H1 (cell line): ENCODE results near the gene APOC1. TPM values are rescaled to one million over a fixed set of nuclear protein-coding genes. Genes with fewer than 3 reads are reported as not detected.
"Not testable (repeated sequence)": the region's sequence is repeated elsewhere in the genome, so short reads cannot be mapped to it uniquely, and the experiment has no call there.

ENCODE experiments used
- CTCF ChIA-PET: fragments of 300-600 bp; sonication (Branson Sonifier 250); formaldehyde crosslinking; loops from one replicate; lab custom pipeline; 2021; ENCODE audit not compliant: partially characterized antibody; lab: Charles Lee
- POLR2A ChIA-PET: fragments of 300-600 bp; sonication (Branson Sonifier 250); formaldehyde crosslinking; loops from one replicate; lab custom pipeline; 2021; ENCODE audit warnings: inconsistent platforms; ENCODE audit not compliant: partially characterized antibody; lab: Charles Lee
- DNase-seq, 2 experiments: peaks; one replicate each; pipeline versions ENCODE4 v3.0.0 to v3.0.0-alpha.2; 2010 to 2022; ENCODE audit warnings: low spot score in 2 of 2, low read depth in 1 of 2, mixed read lengths in 1 of 2
- FAIRE-seq: peaks from 2 replicates; lab custom pipeline; 2011; peaks lifted over from hg19 to GRCh38; lab: Jason Lieb, UNC
- H2AFZ ChIP-seq: 2 replicates; pipeline ENCODE4 v1.8.1; 2012; ENCODE audit warnings: low read length, inconsistent platforms
- H2AK5ac ChIP-seq: 2 replicates; pipeline ENCODE4 v1.6.1; 2013; ENCODE audit warnings: low read depth, low read length
- H2BK120ac ChIP-seq: replicated peaks from 2 replicates; pipeline ENCODE3; 2013; ENCODE audit warnings: low read depth, low read length, inconsistent platforms
- H2BK12ac ChIP-seq: 2 replicates; pipeline ENCODE4 v1.6.1; 2013; ENCODE audit warnings: low read depth, low read length
- H2BK15ac ChIP-seq: 2 replicates; pipeline ENCODE4 v1.6.1; 2013; ENCODE audit warnings: low read length
- H2BK20ac ChIP-seq: 2 replicates; pipeline ENCODE4 v1.6.1; 2013; ENCODE audit warnings: low read length
- H2BK5ac ChIP-seq: 2 replicates; pipeline ENCODE4 v1.6.1; 2013; ENCODE audit warnings: low read depth, low read length
- H3K14ac ChIP-seq: 2 replicates; pipeline ENCODE4 v1.6.1; 2013; ENCODE audit warnings: inconsistent platforms; ENCODE audit not compliant: insufficient read length
- H3K18ac ChIP-seq: 2 replicates; pipeline ENCODE4 v1.6.1; 2013; ENCODE audit warnings: low read length; ENCODE audit errors: extremely low read depth
- H3K23ac ChIP-seq: 2 replicates; pipeline ENCODE4 v1.6.1; 2013; ENCODE audit warnings: inconsistent platforms; ENCODE audit not compliant: insufficient read length
- H3K23me2 ChIP-seq: 2 replicates; pipeline ENCODE4 v1.6.1; 2013; ENCODE audit warnings: low read depth, low read length
- H3K27ac ChIP-seq: 2 replicates; pipeline ENCODE4 v1.6.1; 2011; ENCODE audit warnings: low read depth, low read length, inconsistent platforms
- H3K27me3 ChIP-seq, 4 experiments: replicated peaks in 1 of 4; 1 replicate in 1 of 4; 2 replicates in 3 of 4; pipeline versions ENCODE4 v1.6.1 to v1.8.1; 2011 to 2013; ENCODE audit warnings: low read length in 3 of 4, mild to moderate bottlenecking in 3 of 4, inconsistent platforms in 2 of 4, mixed read lengths in 2 of 4, moderate library complexity in 1 of 4; ENCODE audit not compliant: control insufficient read depth in 3 of 4, insufficient read depth in 3 of 4; ENCODE audit errors: extremely low read depth in 1 of 4
- H3K36me3 ChIP-seq, 4 experiments: 2 replicates each; pipeline versions ENCODE4 v1.6.1 to v1.8.1; 2011 to 2013; ENCODE audit warnings: mild to moderate bottlenecking in 4 of 4, low read length in 3 of 4, moderate library complexity in 2 of 4, control low read depth in 1 of 4, inconsistent platforms in 1 of 4; ENCODE audit not compliant: insufficient read depth in 4 of 4, control insufficient read depth in 2 of 4
- H3K4ac ChIP-seq: replicated peaks from 2 replicates; pipeline ENCODE3; 2013; ENCODE audit warnings: low read length, low read depth, mixed read lengths, inconsistent platforms; ENCODE audit not compliant: insufficient read length
- H3K4me1 ChIP-seq, 4 experiments: replicated peaks in 1 of 4; 1 replicate in 1 of 4; 2 replicates in 3 of 4; pipeline versions ENCODE4 v1.6.1 to v1.8.1; 2011 to 2013; ENCODE audit warnings: low read length in 3 of 4, inconsistent platforms in 2 of 4, mixed read lengths in 1 of 4; ENCODE audit not compliant: insufficient read depth in 4 of 4, control insufficient read depth in 3 of 4
- H3K4me2 ChIP-seq, 2 experiments: 2 replicates each; pipeline versions ENCODE4 v1.6.1 to v1.8.1; 2011 to 2013; ENCODE audit warnings: low read depth in 2 of 2, low read length in 2 of 2, control low read depth in 1 of 2, inconsistent platforms in 1 of 2, mild to moderate bottlenecking in 1 of 2; ENCODE audit not compliant: insufficient read depth in 1 of 2
- H3K4me3 ChIP-seq, 4 experiments: fragments of 200-600, 300-600 bp in 1 of 4; sonication (generic), shearing (Covaris generic), sonication (Bioruptor Twin) in 1 of 4; 2 replicates each; pipeline versions ENCODE4 v1.5.1 to v1.8.1; 2011 to 2016; ENCODE audit warnings: low read length in 4 of 4, low read depth in 3 of 4, control low read depth in 2 of 4, inconsistent platforms in 2 of 4, mild to moderate bottlenecking in 2 of 4, mixed read lengths in 1 of 4, moderate library complexity in 1 of 4; ENCODE audit not compliant: insufficient read depth in 2 of 4; ENCODE audit errors: extremely low read depth in 1 of 4
- H3K56ac ChIP-seq: replicated peaks from 2 replicates; pipeline ENCODE3; 2013; ENCODE audit warnings: low read depth, mild to moderate bottlenecking, mixed read lengths, low read length, inconsistent platforms; ENCODE audit not compliant: insufficient read length
- H3K79me1 ChIP-seq: 2 replicates; pipeline ENCODE4 v1.6.1; 2013; ENCODE audit warnings: low read depth, low read length, control low read depth
- H3K79me2 ChIP-seq, 2 experiments: 2 replicates each; pipeline versions ENCODE4 v1.6.1 to v1.8.1; 2012 to 2013; ENCODE audit warnings: low read length in 2 of 2, mild to moderate bottlenecking in 2 of 2, inconsistent platforms in 1 of 2; ENCODE audit not compliant: insufficient read depth in 2 of 2, control insufficient read depth in 1 of 2
- H3K9ac ChIP-seq, 4 experiments: replicated peaks in 1 of 4; 1 replicate in 1 of 4; 2 replicates in 3 of 4; pipeline versions ENCODE4 v1.6.1 to v1.8.1; 2011 to 2013; ENCODE audit warnings: low read depth in 3 of 4, low read length in 3 of 4, control low read depth in 2 of 4, mild to moderate bottlenecking in 2 of 4, moderate library complexity in 2 of 4, inconsistent platforms in 1 of 4; ENCODE audit errors: extremely low read depth in 1 of 4
- H3K9me3 ChIP-seq, 2 experiments: 2 replicates each; pipeline versions ENCODE4 v1.6.1 to v1.8.1; 2012 to 2013; ENCODE audit warnings: mild to moderate bottlenecking in 2 of 2, moderate library complexity in 2 of 2, control low read depth in 1 of 2, inconsistent platforms in 1 of 2, low read depth in 1 of 2, low read length in 1 of 2, mixed read lengths in 1 of 2; ENCODE audit not compliant: insufficient read depth in 2 of 2
- H4K20me1 ChIP-seq, 2 experiments: replicated peaks in 1 of 2; 2 replicates each; pipeline versions ENCODE3 to v1.8.1; 2011 to 2013; ENCODE audit warnings: inconsistent platforms in 2 of 2, low read length in 2 of 2, mild to moderate bottlenecking in 1 of 2; ENCODE audit not compliant: insufficient read depth in 2 of 2, control insufficient read depth in 1 of 2
- H4K5ac ChIP-seq: 2 replicates; pipeline ENCODE4 v1.6.1; 2013; ENCODE audit warnings: low read length, low read depth, mixed read lengths, inconsistent platforms; ENCODE audit not compliant: insufficient read length
- H4K8ac ChIP-seq: 2 replicates; pipeline ENCODE4 v1.8.0; 2013; ENCODE audit warnings: mild to moderate bottlenecking, moderate library complexity, low read length, inconsistent platforms; ENCODE audit not compliant: insufficient read depth; ENCODE audit errors: extremely low read depth
- H4K91ac ChIP-seq: replicated peaks from 2 replicates; pipeline ENCODE3; 2013; ENCODE audit warnings: low read length, mixed read lengths, inconsistent platforms; ENCODE audit not compliant: insufficient read length
- WGBS, 2 experiments: shearing (Covaris generic) in 1 of 2; methylation state at CpG; one replicate each; pipeline versions ENCODE4 v1.1.6 to v1.1.7; 2013 to 2015; ENCODE audit warnings: low lambda C conversion rate in 2 of 2, mixed read lengths in 2 of 2, inconsistent platforms in 1 of 2, low coverage in 1 of 2, missing lambda C conversion rate in 1 of 2; ENCODE audit not compliant: insufficient replicate concordance in 2 of 2, insufficient coverage in 1 of 2, insufficient read length in 1 of 2; ENCODE audit errors: extremely low coverage in 1 of 2, missing lambda C conversion rate in 1 of 2; 5-methylcytosine and 5-hydroxymethylcytosine counted together
- polyA plus RNA-seq, 7 experiments: library from polyadenylated mRNA; depleted of rRNA in 3 of 7; stranded (reverse) in 5 of 7; unstranded in 2 of 7; fragments of >200 nt in 5 of 7; fragments of 200-250 nt in 2 of 7; gene quantifications; 1 replicate in 5 of 7; 2 replicates in 1 of 7; 4 replicates in 1 of 7; pipeline versions ENCODE4 v1.2.1 to v1.2.3, GENCODE V29; 2011 to 2013; ENCODE audit warnings: missing spikeins in 2 of 7, mixed read lengths in 2 of 7
- total RNA-seq: library from RNA; stranded (reverse); fragmentation: NEBNext Ultra II Directional; extraction: Animal tissue kit (Norgen Biotek cat#: 25700); gene quantifications from 2 replicates; pipeline ENCODE4 v1.2.1, GENCODE V29; 2021

APOC1 gene
- total and polyA plus RNA-seq, 2 of the 8 experiments (the other 6 are each of a cell fraction or from before 2014, with no cell fraction given) = 55.8 to 78.2 TPM

GRCh38 chr19:44911896-44912295, 2.5 kb upstream of the APOC1 start:
- H2BK5ac ChIP-seq, H2BK120ac ChIP-seq, H3K4ac ChIP-seq, H3K23me2 ChIP-seq, H4K8ac ChIP-seq, H3K4me3 ChIP-seq, H2BK20ac ChIP-seq, FAIRE-seq, H2BK12ac ChIP-seq, H3K27ac ChIP-seq, H3K9me3 ChIP-seq, H3K4me2 ChIP-seq, H2AK5ac ChIP-seq, H3K18ac ChIP-seq, H3K27me3 ChIP-seq, H3K79me2 ChIP-seq, DNase-seq, H3K23ac ChIP-seq, H3K79me1 ChIP-seq, H3K14ac ChIP-seq, H4K91ac ChIP-seq, H2AFZ ChIP-seq, H4K5ac ChIP-seq, H3K9ac ChIP-seq, H2BK15ac ChIP-seq, H3K56ac ChIP-seq: not testable (repeated sequence)
- peaks cover 4 to 17% (median 7%) of the 10 kb centered on the region in 4 experiments for H3K4me1 ChIP-seq
- 96% methylated on average over 6 of the region's 6 CpGs; no CpG with 5 or more reads in 1 of the 2 experiments for WGBS, 2 experiments
- ChIA-PET CTCF (interaction anchor here (1.1 to 15.2 kb wide), 7 partner anchors 8 to 55 kb away, joined by 3 to 201 read pairs (median 5); partner anchors contain the start of genes APOC2 and CLPTM1), POLR2A (interaction anchor here (1.4 to 12.3 kb wide), 3 partner anchors 14 to 36 kb away, joined by 3 to 247 read pairs (median 4); partner anchors contain the start of gene TOMM40)
- H3K36me3 ChIP-seq = peaks cover 9 to 24% (median 18%) of the 10 kb centered on the region in 4 experiments; a peak in 7 of 8 replicates
- peaks cover 0 to 13% of the 10 kb centered on the region in 2 experiments for H4K20me1 ChIP-seq
